Brain microvascular endothelial cell (primary cell): ENCODE data around the gene THEM4.
"Not testable (repeated sequence)": the region's sequence is repeated elsewhere in the genome, so short reads cannot be mapped to it uniquely, and the experiment has no call there.

Experiments
- DNase-seq: peaks from one replicate; pipeline ENCODE4 v3.0.0-alpha.2; 2020
- H3K27ac ChIP-seq: fragments of 250-450 bp; sonication (Bioruptor Pico); 2 replicates; pipeline ENCODE4 v1.5.1; 2020; ENCODE audit warnings: mild to moderate bottlenecking, moderate library complexity
- H3K27me3 ChIP-seq: fragments of 250-450 bp; sonication (Bioruptor Pico); replicated peaks from 2 replicates; pipeline ENCODE4 v1.5.1; 2020; ENCODE audit warnings: mild to moderate bottlenecking
- H3K36me3 ChIP-seq: fragments of 250-450 bp; sonication (Bioruptor Pico); replicated peaks from 2 replicates; pipeline ENCODE4 v1.5.1; 2020; ENCODE audit warnings: mild to moderate bottlenecking
- H3K4me3 ChIP-seq: 2 replicates; pipeline ENCODE4 v1.5.1; 2011; ENCODE audit warnings: low read depth, mild to moderate bottlenecking, control low read depth, low read length, moderate library complexity
- CTCF ChIP-seq: IDR thresholded peaks from 2 replicates; pipeline ENCODE4 v1.5.1; 2011; ENCODE audit warnings: low read depth, mild to moderate bottlenecking, moderate library complexity, low read length, control low read depth, inconsistent platforms; ENCODE audit errors: missing control alignments
- in situ Hi-C: cut with HindIII; loops from 2 replicates; pipeline ENCODE4 v1.10.0; 2017; ENCODE audit warnings: low sequenced_read_pairs, low pct_ligation_motif_present

THEM4 gene

GRCh38 chr1:151858886-151859665 is 50.2 kb downstream of the THEM4 start:
- no peak for TF ChIP-seq CTCF

GRCh38 chr1:151858030-151858746 is 51.1 kb downstream of the THEM4 start:
- no peak for DNase-seq
- Histone ChIP-seq H3K27me3 (no peaks in the 10 kb centered on the region), H3K36me3 (no peaks in the 10 kb centered on the region), H3K27ac (no peak overlapping the region), H3K4me3 (no peak overlapping the region)
- in situ Hi-C loops, result no loop called here
- no peak for TF ChIP-seq CTCF

More at GRCh38 chr1:151858886-151859665, 50.2 kb downstream of the THEM4 start:
- Histone ChIP-seq H3K4me3 (no peak overlapping the region), H3K36me3 (no peaks in the 10 kb centered on the region), H3K27ac (no peak overlapping the region), H3K27me3 (no peaks in the 10 kb centered on the region)
- in situ Hi-C loops, result no loop called here
- no peak for DNase-seq

GRCh38 chr1:151855933-151856332 is 53.4 kb downstream of the THEM4 start:
- DNase-seq, result no peak
- Histone ChIP-seq H3K27me3 (no peaks in the 10 kb centered on the region), H3K27ac (no peak overlapping the region), H3K4me3 (no peak overlapping the region), H3K36me3 (no peaks in the 10 kb centered on the region)
- no peak for TF ChIP-seq CTCF
- in situ Hi-C loops, result no loop called here

GRCh38 chr1:151855516-151855915 is 53.8 kb downstream of the THEM4 start:
- DNase-seq, in situ Hi-C loops, H3K4me3 ChIP-seq, H3K36me3 ChIP-seq, H3K27me3 ChIP-seq, H3K27ac ChIP-seq: not testable (repeated sequence)

GRCh38 chr1:151854658-151855057 is 54.7 kb downstream of the THEM4 start:
- Histone ChIP-seq H3K27me3 (no peaks in the 10 kb centered on the region), H3K27ac (no peak overlapping the region), H3K36me3 (no peaks in the 10 kb centered on the region), H3K4me3 (no peak overlapping the region)
- in situ Hi-C loops, result no loop called here
- TF ChIP-seq CTCF, result no peak
- DNase-seq, result no peak

GRCh38 chr1:151853411-151853943 is 55.8 kb downstream of the THEM4 start, which contains the start of gene THEM5:
Gene THEM5 (minus strand): TSS chr1:151853712. CDS start chr1:151853565, 147 bp downstream.
- TF ChIP-seq CTCF, result no peak
- Histone ChIP-seq H3K27ac (no peak within 1 kb of the TSS), H3K4me3 (no peak within 1 kb of the TSS), H3K27me3 (no peaks in the 10 kb centered on the region), H3K36me3 (no peaks in the 10 kb centered on the region)
- in situ Hi-C loops, result no loop called here
- DNase-seq, result no peak
